Transverse colon (tissue), 3 donors: Measurements from ENCODE around the gene SPAG7.

Experiments
- CTCF ChIP-seq, 5 experiments: fragments of 200-600 bp in 3 of 5; fragments of 450-650 bp in 2 of 5; sonication (generic) in 3 of 5; IDR thresholded peaks; 1 replicate in 2 of 5; 2 replicates in 3 of 5; pipeline ENCODE4 v1.5.1; 2016 to 2017; ENCODE audit warnings: antibody characterized with exemption in 5 of 5, inconsistent platforms in 3 of 5, mild to moderate bottlenecking in 2 of 5, moderate library complexity in 1 of 5
- POLR2A ChIP-seq: fragments of 450-650 bp; IDR thresholded peaks from one replicate; pipeline ENCODE4 v1.6.1; 2016; ENCODE audit warnings: antibody characterized with exemption, mild to moderate bottlenecking, moderate library complexity

- TF ChIP-seq CTCF (IDR thresholded peaks at IDR 0.05) (no peak), POLR2A (no peak)
These were observed 26.5 kb upstream of the SPAG7 start for GRCh38 chr17:4994081-4994595.
